ENCODE results near the gene SLC25A19. TPM values are rescaled to one million over a fixed set of nuclear protein-coding genes. Genes with fewer than 3 reads are reported as not detected.
A peak's percentile ranks its signal among the peaks of the same experiment; 100 is the strongest.

SLC25A19 gene
- total and polyA plus RNA-seq, 9 of the 15 experiments (the other 6 are each of a cell fraction or from before 2014, with no cell fraction given): 33.4 to 76.6 (median 55.3) TPM

DNA sequence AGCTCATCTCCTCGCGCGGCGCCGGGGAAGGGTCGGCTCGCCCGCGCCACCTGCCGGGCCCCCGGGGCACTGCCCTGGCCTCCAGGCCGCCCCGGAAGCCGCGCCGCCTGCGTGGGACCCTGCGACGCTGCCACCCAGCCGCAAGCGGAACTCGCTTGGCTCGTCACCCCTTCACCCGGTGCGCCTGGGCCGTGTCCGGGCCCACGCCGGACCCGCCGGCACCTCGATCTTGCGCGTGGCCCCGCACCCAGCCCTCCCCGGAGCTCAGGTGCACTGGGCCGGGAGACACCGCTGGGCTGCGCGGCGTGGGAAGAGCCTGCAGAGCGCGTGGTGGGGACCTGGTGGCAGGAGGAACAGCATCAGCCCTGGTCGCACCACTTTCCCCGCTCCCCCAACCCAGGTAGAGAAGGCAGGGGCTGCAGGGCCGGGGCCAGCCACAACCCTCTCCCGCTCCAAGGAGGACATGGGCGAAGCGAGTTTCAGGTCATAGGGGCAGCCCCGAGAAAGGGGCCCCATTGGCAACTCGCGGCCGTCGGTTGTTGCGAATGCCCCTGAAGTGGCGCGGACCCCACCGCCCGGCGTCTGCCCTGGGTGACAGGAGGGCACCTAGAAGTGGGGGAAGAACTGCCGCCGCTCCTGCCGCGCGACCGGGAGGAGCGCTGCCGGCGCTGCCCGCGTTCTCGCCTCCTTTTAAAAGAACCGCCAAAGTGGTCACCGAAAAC is 17.8 kb downstream of the SLC25A19 start (continued):
- TF ChIP-seq PTRF (tag; IDR thresholded peaks at IDR 0.05) (no peak), RB1 (IDR thresholded peaks at IDR 0.05; ENCODE audit: low read depth) (peak; percentile 97), BRD9 (IDR thresholded peaks at IDR 0.05; ENCODE audit: low read depth, partially characterized antibody) (no peak), ZNF699 (CRISPR knock-in tag; IDR thresholded peaks at IDR 0.05; ENCODE audit: insufficient replicate concordance) (no peak), ZNF589 (CRISPR knock-in tag; IDR thresholded peaks at IDR 0.05; ENCODE audit: low read depth) (no peak), NR2C2 (CRISPR knock-in tag; IDR thresholded peaks at IDR 0.05) (peak; percentile 76), NR2C2 (tag; IDR thresholded peaks at IDR 0.05) (peak; percentile 93), ESRRA (IDR thresholded peaks at IDR 0.05; ENCODE audit: borderline replicate concordance, low read depth) (no peak; the same call in 1 of the 2 replicates), MBD2 (IDR thresholded peaks at IDR 0.05; ENCODE audit: borderline replicate concordance, low read depth) (peak; percentile 23; the same call in 1 of the 2 replicates), ZZZ3 (IDR thresholded peaks at IDR 0.05) (no peak), PHB (CRISPR knock-in tag; IDR thresholded peaks at IDR 0.05) (no peak), ASH1L (IDR thresholded peaks at IDR 0.05; ENCODE audit: borderline replicate concordance, low read depth, partially characterized antibody) (no peak), NELFE (IDR thresholded peaks at IDR 0.05; ENCODE audit: insufficient read depth, insufficient read length) (no peak), ZKSCAN3 (CRISPR knock-in tag; IDR thresholded peaks at IDR 0.05) (no peak), ZBTB7A (IDR thresholded peaks at IDR 0.05; ENCODE audit: borderline replicate concordance, control insufficient read depth, low read depth, low read length) (peak; percentile 65; the same call in 1 of the 2 replicates), SIX5 (IDR thresholded peaks at IDR 0.05; ENCODE audit: borderline replicate concordance in 1 of 2, insufficient read depth in 1 of 2, low read depth in 1 of 2, low read length in 2 of 2) (no peak), PCBP1 (IDR thresholded peaks at IDR 0.05; ENCODE audit: low read depth, low read length, poor library complexity, severe bottlenecking) (peak; percentile 91), ZNF282 (CRISPR knock-in tag; IDR thresholded peaks at IDR 0.05) (peak; percentile 85; the same call in 1 of the 2 replicates), ZNF121 (CRISPR knock-in tag; conservative IDR thresholded peaks at IDR 0.05) (no peak), BMI1 (IDR thresholded peaks at IDR 0.05; ENCODE audit: low read length) (no peak)
- TF ChIP-seq, protein P1, sequence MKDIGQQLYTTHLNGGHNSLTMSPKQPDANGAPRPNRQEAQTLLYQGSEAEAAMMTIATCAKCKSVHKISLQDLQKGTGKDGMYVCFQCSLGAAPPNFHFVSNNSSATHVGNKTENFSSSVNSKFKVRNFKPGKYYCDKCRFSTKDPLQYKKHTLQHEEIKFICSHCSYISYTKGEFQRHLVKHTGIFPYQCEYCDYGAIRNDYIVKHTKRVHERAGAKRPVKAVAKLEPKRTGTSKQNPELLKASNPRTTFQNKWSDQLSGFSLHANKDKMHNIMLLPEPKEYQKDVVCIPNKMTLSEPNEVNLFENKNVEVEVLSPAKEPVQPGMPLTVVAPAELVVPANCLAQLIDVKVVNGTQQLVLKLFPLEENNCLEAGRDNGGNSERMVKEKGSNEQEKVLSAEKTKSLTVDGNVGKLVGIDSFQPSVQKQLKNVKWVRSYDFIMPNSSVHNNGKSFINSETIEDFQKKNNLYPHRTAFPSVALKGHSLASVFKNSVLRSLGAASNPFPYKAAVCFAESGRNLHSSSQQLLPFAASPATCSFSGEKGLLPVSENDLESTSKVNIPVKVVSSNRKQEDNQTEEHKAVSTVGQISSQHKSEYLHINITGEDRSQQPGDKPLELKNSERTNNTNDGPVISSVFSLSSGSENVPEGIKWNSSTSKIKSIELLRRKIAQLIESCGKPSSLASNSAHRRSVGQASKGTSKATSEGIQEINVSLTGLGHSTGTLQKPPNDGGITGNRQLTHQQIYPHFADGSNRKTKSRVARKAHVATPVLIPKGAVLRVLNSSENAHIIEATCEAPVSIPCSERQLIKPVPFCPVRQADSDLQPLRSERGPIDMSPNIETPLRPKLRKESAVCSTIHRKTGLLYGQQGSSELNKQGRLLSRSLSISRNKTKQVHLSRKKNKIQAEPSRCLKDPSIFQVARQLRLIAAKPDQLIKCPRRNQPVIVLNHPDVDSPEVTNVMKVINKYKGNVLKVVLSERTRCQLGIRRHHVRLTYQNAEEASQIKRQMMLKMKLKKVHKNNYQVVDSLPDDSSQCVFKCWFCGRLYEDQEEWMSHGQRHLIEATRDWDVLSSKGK (CRISPR knock-in tag; IDR thresholded peaks at IDR 0.05): no peak
- TF ChIP-seq, protein P2, sequence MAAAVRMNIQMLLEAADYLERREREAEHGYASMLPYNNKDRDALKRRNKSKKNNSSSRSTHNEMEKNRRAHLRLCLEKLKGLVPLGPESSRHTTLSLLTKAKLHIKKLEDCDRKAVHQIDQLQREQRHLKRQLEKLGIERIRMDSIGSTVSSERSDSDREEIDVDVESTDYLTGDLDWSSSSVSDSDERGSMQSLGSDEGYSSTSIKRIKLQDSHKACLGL (CRISPR knock-in tag; IDR thresholded peaks at IDR 0.05; ENCODE audit: borderline replicate concordance, poor library complexity, severe bottlenecking): no peak
- TF ChIP-seq, protein P3, sequence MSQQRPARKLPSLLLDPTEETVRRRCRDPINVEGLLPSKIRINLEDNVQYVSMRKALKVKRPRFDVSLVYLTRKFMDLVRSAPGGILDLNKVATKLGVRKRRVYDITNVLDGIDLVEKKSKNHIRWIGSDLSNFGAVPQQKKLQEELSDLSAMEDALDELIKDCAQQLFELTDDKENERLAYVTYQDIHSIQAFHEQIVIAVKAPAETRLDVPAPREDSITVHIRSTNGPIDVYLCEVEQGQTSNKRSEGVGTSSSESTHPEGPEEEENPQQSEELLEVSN (IDR thresholded peaks at IDR 0.05; ENCODE audit: borderline replicate concordance in 1 of 2, extremely low read depth in 1 of 2, insufficient read depth in 1 of 2, insufficient read length in 1 of 2, low read depth in 1 of 2, low read length in 1 of 2, poor library complexity in 1 of 2, severe bottlenecking in 1 of 2): peak; percentile 65 to 75
